Transverse colon (tissue), 4 donors: Measurements from ENCODE around the gene EME1. TPM values are rescaled to one million over a fixed set of nuclear protein-coding genes. Genes with fewer than 3 reads are reported as not detected.

Experiments
- DNase-seq: peaks from one replicate; pipeline ENCODE4 v3.0.0-alpha.2; 2019
- H3K27ac ChIP-seq, 4 donors: fragments of 200-600 bp; sonication (generic); 2 replicates each; pipeline ENCODE4 v1.5.1; 2016 to 2018; ENCODE audit warnings: inconsistent platforms in 4 of 4
- H3K27me3 ChIP-seq: fragments of 200-600 bp; sonication (generic); 2 replicates; pipeline ENCODE4 v1.5.1; 2017; ENCODE audit warnings: inconsistent platforms
- H3K36me3 ChIP-seq, 4 donors: fragments of 200-600 bp; sonication (generic); 2 replicates each; pipeline ENCODE4 v1.5.1; 2017 to 2019; ENCODE audit warnings: inconsistent platforms in 4 of 4
- H3K4me1 ChIP-seq, 4 donors: fragments of 200-600 bp; sonication (generic); 2 replicates each; pipeline ENCODE4 v1.5.1; 2017 to 2020; ENCODE audit warnings: inconsistent platforms in 4 of 4
- H3K4me3 ChIP-seq, 4 donors: fragments of 200-600 bp; sonication (generic); 1 replicate in 1 of 4; 2 replicates in 3 of 4; pipeline versions ENCODE4 v1.5.1 to v1.6.1; 2017 to 2019; ENCODE audit warnings: inconsistent platforms in 4 of 4
- H3K9me3 ChIP-seq, 2 donors: fragments of 200-600 bp; sonication (generic); 2 replicates each; pipeline ENCODE4 v1.5.1; 2017 to 2019; ENCODE audit warnings: inconsistent platforms in 2 of 2
- CTCF ChIP-seq, 5 experiments: fragments of 200-600 bp in 3 of 5; fragments of 450-650 bp in 2 of 5; sonication (generic) in 3 of 5; IDR thresholded peaks; 1 replicate in 2 of 5; 2 replicates in 3 of 5; pipeline ENCODE4 v1.5.1; 2016 to 2017; ENCODE audit warnings: antibody characterized with exemption in 5 of 5, inconsistent platforms in 3 of 5, mild to moderate bottlenecking in 2 of 5, moderate library complexity in 1 of 5
- EP300 ChIP-seq: sonication (generic); formaldehyde crosslinking; IDR thresholded peaks from one replicate; pipeline ENCODE4 v1.6.1; 2017; ENCODE audit warnings: antibody characterized with exemption, low read depth
- POLR2A ChIP-seq: fragments of 450-650 bp; IDR thresholded peaks from one replicate; pipeline ENCODE4 v1.6.1; 2016; ENCODE audit warnings: antibody characterized with exemption, mild to moderate bottlenecking, moderate library complexity
- POLR2AphosphoS5 ChIP-seq, 3 donors: sonication (generic); formaldehyde crosslinking; IDR thresholded peaks; one replicate each; pipeline ENCODE4 v1.6.1; 2016; ENCODE audit warnings: antibody characterized with exemption in 3 of 3
- WGBS, 2 donors: methylation state at CpG; one replicate each; pipeline ENCODE4 v1.1.5; 2018; ENCODE audit warnings: low coverage in 1 of 2; 5-methylcytosine and 5-hydroxymethylcytosine counted together
- in situ Hi-C, 4 donors: fragments of 200-750 bp; cut with MboI; loops; one replicate each; pipeline versions ENCODE4 v1.15.0 to v1.15.1; 2017; ENCODE audit warnings: low sequenced_read_pairs in 3 of 4, low pct_ligation_motif_present in 1 of 4, low pct_unique_long_range_greater_than_20kb in 1 of 4
- intact Hi-C: fragments of 100-400 bp; cut with DNase I; formaldehyde crosslinking; loops from one replicate; pipeline ENCODE4 v1.15.1; 2023; ENCODE audit warnings: low total_unique reads
- total RNA-seq, 4 donors: library from RNA; depleted of rRNA; stranded (reverse); fragments of >200 nt; gene quantifications; one replicate each; pipeline ENCODE4 v1.1.0, GENCODE V29; 2016

Gene EME1
- total RNA-seq, 4 donors from 2014 or later: 1.4 to 1.6 TPM; not detected in 2

GRCh38 chr17:50352693-50353599 lies 20.1 kb upstream of the EME1 start:
- intact Hi-C loops (no loop called here), in situ Hi-C loops (no loop called here)
- no peaks in the 10 kb centered on the region for H3K9me3 ChIP-seq
- H3K4me1 ChIP-seq: peaks cover 0 to 7% (median 4%) of the 10 kb centered on the region in 4 donors
- TF ChIP-seq CTCF (IDR thresholded peaks at IDR 0.05) (no peak), EP300 (no peak), POLR2AphosphoS5 (IDR thresholded peaks at IDR 0.05) (no peak), POLR2A (no peak)
- H3K27me3 ChIP-seq: no peaks in the 10 kb centered on the region
- H3K27ac ChIP-seq: no peak overlapping the region
- peaks cover 0 to 22% (median 9%) of the 10 kb centered on the region in 4 donors for H3K36me3 ChIP-seq
- 86 to 94% methylated on average over 17 to 21 of the region's 21 CpGs for WGBS, 2 donors
- H3K4me3 ChIP-seq: no peak overlapping the region
- no peak for DNase-seq

- Histone ChIP-seq H3K36me3 (peaks cover 0 to 23% (median 11%) of the 10 kb centered on the region in 4 donors), H3K27me3 (no peaks in the 10 kb centered on the region), H3K4me3 (no peak overlapping the region), H3K27ac (no peak overlapping the region), H3K9me3 (no peaks in the 10 kb centered on the region), H3K4me1 (no peaks in the 10 kb centered on the region)
- DNase-seq: no peak
- intact Hi-C loops (no loop called here), in situ Hi-C loops (no loop called here)
- TF ChIP-seq CTCF (IDR thresholded peaks at IDR 0.05) (no peak), EP300 (no peak), POLR2AphosphoS5 (IDR thresholded peaks at IDR 0.05) (no peak), POLR2A (no peak)
- 93% methylated on average over 22 of the region's 27 CpGs; no CpG with 5 or more reads in 1 of the 2 donors for WGBS, 2 donors
Observed at GRCh38 chr17:50353600-50354195, 19.3 kb upstream of the EME1 start.

DNA sequence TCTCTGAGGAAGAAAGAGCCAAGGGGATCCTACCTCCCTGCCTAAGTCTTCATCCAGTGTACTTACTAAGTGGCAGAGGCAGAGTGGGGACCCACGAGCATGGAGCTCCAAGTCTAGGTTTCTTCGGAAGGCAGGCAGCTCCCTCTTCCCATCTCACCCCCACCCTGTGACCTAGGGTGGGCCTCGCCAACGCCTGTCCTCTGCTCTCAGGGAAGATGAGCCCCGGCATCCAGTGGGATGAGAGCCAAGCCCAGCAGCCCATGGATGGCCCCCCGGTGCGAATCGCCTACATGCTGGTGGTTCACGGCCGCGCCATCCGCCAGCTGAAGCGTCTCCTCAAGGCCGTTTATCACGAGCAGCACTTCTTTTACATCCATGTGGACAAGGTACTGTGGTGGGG lies 18.8 kb upstream of the EME1 start:
- Histone ChIP-seq H3K27ac (no peak overlapping the region), H3K4me3 (no peak overlapping the region), H3K9me3 (no peaks in the 10 kb centered on the region), H3K36me3 (peaks cover 0 to 23% (median 11%) of the 10 kb centered on the region in 4 donors), H3K27me3 (no peaks in the 10 kb centered on the region), H3K4me1 (no peaks in the 10 kb centered on the region)
- DNase-seq: no peak
- intact Hi-C loops: no loop called here
- in situ Hi-C loops: no loop called here
- 93% methylated on average over 15 of the region's 15 CpGs; no CpG with 5 or more reads in 1 of the 2 donors for WGBS, 2 donors
- TF ChIP-seq CTCF (IDR thresholded peaks at IDR 0.05) (no peak), POLR2A (no peak), POLR2AphosphoS5 (IDR thresholded peaks at IDR 0.05) (no peak), EP300 (no peak)

DNA sequence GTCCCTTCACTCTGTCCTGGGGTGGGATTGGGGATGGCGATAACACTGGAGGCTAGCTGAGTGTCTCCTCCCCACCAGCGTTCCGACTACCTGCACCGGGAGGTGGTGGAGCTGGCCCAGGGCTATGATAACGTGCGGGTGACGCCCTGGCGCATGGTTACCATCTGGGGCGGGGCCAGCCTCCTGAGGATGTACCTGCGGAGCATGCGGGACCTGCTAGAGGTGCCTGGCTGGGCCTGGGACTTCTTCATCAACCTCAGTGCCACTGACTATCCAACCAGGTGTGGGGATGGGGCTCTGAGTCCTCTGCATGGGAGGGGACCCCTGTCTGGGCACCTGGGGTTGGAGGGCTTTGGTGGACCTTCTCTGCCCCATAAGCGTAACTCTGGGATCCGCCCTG lies 18.3 kb upstream of the EME1 start:
- in situ Hi-C loops (no loop called here), intact Hi-C loops (no loop called here)
- Histone ChIP-seq H3K27me3 (no peaks in the 10 kb centered on the region), H3K36me3 (peaks cover 0 to 23% (median 11%) of the 10 kb centered on the region in 4 donors), H3K4me3 (no peak overlapping the region), H3K27ac (no peak overlapping the region), H3K4me1 (no peaks in the 10 kb centered on the region), H3K9me3 (no peaks in the 10 kb centered on the region)
- 84 to 100% methylated on average over 1 to 13 of the region's 13 CpGs for WGBS, 2 donors
- no peak for DNase-seq
- no peak for TF ChIP-seq POLR2AphosphoS5 (IDR thresholded peaks at IDR 0.05)
- TF ChIP-seq EP300: no peak
- no peak for TF ChIP-seq POLR2A
- TF ChIP-seq CTCF (IDR thresholded peaks at IDR 0.05): no peak
